HEK293 (cell line): ENCODE data around the gene TMEM273.

Source experiments
- CTCF ChIA-PET: fragments of 350-600 bp; formaldehyde crosslinking; extraction: SDS; loops from one replicate; lab custom pipeline; 2021; ENCODE audit warnings: antibody characterized with exemption; lab: Yijun Ruan, JAX
- POLR2A ChIA-PET: fragments of 300-600 bp; formaldehyde crosslinking; extraction: SDS; loops from one replicate; lab custom pipeline; 2020; ENCODE audit warnings: antibody characterized with exemption, inconsistent platforms; lab: Yijun Ruan, JAX
- H3K27ac ChIP-seq: fragments of 200-500 bp; sonication (Bioruptor generic); 2 replicates; pipeline ENCODE4 v1.5.1; 2014; ENCODE audit warnings: low read depth, low read length, control low read depth, inconsistent platforms; ENCODE audit errors: extremely low read depth
- H3K36me3 ChIP-seq, 2 experiments: fragments of 200-500 bp in 1 of 2; sonication (Bioruptor generic) in 1 of 2; 1 replicate in 1 of 2; 2 replicates in 1 of 2; pipeline ENCODE4 v1.5.1; 2014 to 2017; ENCODE audit warnings: inconsistent platforms in 2 of 2, low read length in 2 of 2; ENCODE audit not compliant: control insufficient read depth in 2 of 2, insufficient read depth in 1 of 2
- H3K4me1 ChIP-seq: fragments of 200-500 bp; sonication (Bioruptor generic); 2 replicates; pipeline ENCODE4 v1.5.1; 2014; ENCODE audit warnings: mild to moderate bottlenecking, low read length, inconsistent platforms; ENCODE audit not compliant: control insufficient read depth, insufficient read depth
- H3K4me3 ChIP-seq: 2 replicates; pipeline ENCODE4 v1.5.1; 2011; ENCODE audit warnings: low read depth, mild to moderate bottlenecking, control low read depth, low read length, moderate library complexity
- H3K9me3 ChIP-seq: fragments of 200-500 bp; sonication (Bioruptor generic); 2 replicates; pipeline ENCODE4 v1.5.1; 2014; ENCODE audit warnings: low read depth, low read length, inconsistent platforms; ENCODE audit not compliant: control insufficient read depth, insufficient read depth
- GLIS2 ChIP-seq: fragments of 450-650 bp; formaldehyde crosslinking; IDR thresholded peaks from 2 replicates; pipeline ENCODE4 v1.5.1; 2016; ENCODE audit warnings: missing biosample characterization, missing genetic modification characterization
- ZBTB20 ChIP-seq: fragments of 450-650 bp; formaldehyde crosslinking; IDR thresholded peaks from 2 replicates; pipeline ENCODE4 v1.5.1; 2016; ENCODE audit warnings: missing biosample characterization, missing genetic modification characterization
- ZFP69B ChIP-seq: fragments of 450-650 bp; formaldehyde crosslinking; IDR thresholded peaks from 2 replicates; pipeline ENCODE4 v1.5.1; 2016; ENCODE audit warnings: missing biosample characterization, missing genetic modification characterization
- ZNF157 ChIP-seq: fragments of 450-650 bp; formaldehyde crosslinking; IDR thresholded peaks from 2 replicates; pipeline ENCODE4 v1.5.1; 2016; ENCODE audit warnings: missing biosample characterization, missing genetic modification characterization
- ZNF311 ChIP-seq: fragments of 450-650 bp; formaldehyde crosslinking; IDR thresholded peaks from 2 replicates; pipeline ENCODE4 v1.5.1; 2017; ENCODE audit warnings: missing biosample characterization, missing genetic modification characterization, borderline replicate concordance
- ZNF626 ChIP-seq: fragments of 450-650 bp; sonication (Bioruptor Pico); formaldehyde crosslinking; IDR thresholded peaks from 2 replicates; pipeline ENCODE4 v1.5.1; 2018; ENCODE audit warnings: missing biosample characterization, missing genetic modification characterization, inconsistent platforms
- ZNF707 ChIP-seq: fragments of 450-650 bp; formaldehyde crosslinking; IDR thresholded peaks from 2 replicates; pipeline ENCODE4 v1.5.1; 2016; ENCODE audit warnings: missing biosample characterization, missing genetic modification characterization
- ZSCAN30 ChIP-seq: fragments of 450-650 bp; IDR thresholded peaks from 2 replicates; pipeline ENCODE4 v1.5.1; 2018; ENCODE audit warnings: missing biosample characterization, mild to moderate bottlenecking, missing genetic modification characterization, moderate library complexity
- TF ChIP-seq, protein P1 (sequence below): fragments of 450-650 bp; formaldehyde crosslinking; IDR thresholded peaks from 2 replicates; pipeline ENCODE4 v1.5.1; 2016; ENCODE audit warnings: missing biosample characterization, missing genetic modification characterization
- TF ChIP-seq, protein P2 (sequence below): fragments of 450-650 bp; formaldehyde crosslinking; IDR thresholded peaks from 2 replicates; pipeline ENCODE4 v1.5.1; 2016; ENCODE audit warnings: missing biosample characterization, missing genetic modification characterization, low read depth
- TF ChIP-seq, protein P3 (sequence below): fragments of 450-650 bp; formaldehyde crosslinking; IDR thresholded peaks from 2 replicates; pipeline ENCODE4 v1.5.1; 2016; ENCODE audit warnings: missing biosample characterization, missing genetic modification characterization
- TF ChIP-seq, protein P4 (sequence below): fragments of 450-650 bp; formaldehyde crosslinking; IDR thresholded peaks from 2 replicates; pipeline ENCODE4 v1.5.1; 2016; ENCODE audit warnings: missing biosample characterization, missing genetic modification characterization
- TF ChIP-seq, protein P5 (sequence below): fragments of 450-650 bp; IDR thresholded peaks from 2 replicates; pipeline ENCODE4 v1.5.1; 2018; ENCODE audit warnings: missing biosample characterization, missing genetic modification characterization

The TMEM273 gene

DNA sequence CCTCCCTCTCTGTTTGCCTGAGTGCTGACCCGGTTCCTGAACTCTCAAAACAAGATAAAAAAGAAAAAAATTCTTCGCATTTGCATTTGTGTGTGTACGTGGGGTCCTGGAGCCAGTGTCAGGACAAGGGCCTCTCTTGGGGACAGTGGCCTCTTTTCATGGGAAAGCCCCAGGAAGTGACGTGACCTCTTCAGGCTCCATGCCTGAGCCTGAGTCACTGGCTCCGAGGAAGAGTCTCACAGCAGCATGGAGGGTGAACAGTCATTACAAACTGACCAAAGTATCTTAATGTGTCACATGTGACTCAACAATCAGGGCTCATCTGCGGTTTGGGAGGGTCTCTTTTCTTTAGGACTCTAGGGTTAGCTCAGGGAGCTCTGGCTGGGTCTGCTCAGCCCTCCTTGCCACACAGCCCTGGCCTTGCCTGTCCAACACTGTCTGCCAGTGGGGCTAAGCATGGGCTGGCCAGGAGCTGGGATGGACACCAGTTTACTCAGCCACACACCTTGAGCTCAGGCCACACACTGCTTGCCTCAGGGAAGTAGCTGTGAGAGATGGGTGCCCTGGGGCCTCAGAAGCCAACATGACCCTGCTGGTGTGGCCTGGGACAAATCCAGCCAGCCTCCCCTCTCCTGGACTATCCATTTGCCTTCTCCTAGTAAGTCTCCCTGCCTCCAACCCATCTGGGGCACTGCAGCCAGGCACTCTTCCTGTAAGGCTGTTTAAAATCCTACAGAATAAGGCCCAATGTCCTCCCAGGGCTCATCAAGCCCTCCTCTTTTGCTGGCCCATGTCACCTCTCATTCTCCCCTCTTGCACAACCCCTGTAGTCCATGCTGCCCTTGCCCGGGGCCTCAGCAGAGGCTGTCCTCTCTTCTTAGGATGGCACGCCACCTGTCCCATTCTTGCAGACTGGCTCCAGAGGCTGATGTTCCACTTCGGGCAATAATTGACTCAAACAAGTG is 10.5 kb downstream of the TMEM273 start:
- no peak for TF ChIP-seq ZNF626 (tag by site-specific recombination)
- TF ChIP-seq, protein P1, sequence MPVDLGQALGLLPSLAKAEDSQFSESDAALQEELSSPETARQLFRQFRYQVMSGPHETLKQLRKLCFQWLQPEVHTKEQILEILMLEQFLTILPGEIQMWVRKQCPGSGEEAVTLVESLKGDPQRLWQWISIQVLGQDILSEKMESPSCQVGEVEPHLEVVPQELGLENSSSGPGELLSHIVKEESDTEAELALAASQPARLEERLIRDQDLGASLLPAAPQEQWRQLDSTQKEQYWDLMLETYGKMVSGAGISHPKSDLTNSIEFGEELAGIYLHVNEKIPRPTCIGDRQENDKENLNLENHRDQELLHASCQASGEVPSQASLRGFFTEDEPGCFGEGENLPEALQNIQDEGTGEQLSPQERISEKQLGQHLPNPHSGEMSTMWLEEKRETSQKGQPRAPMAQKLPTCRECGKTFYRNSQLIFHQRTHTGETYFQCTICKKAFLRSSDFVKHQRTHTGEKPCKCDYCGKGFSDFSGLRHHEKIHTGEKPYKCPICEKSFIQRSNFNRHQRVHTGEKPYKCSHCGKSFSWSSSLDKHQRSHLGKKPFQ (tag by site-specific recombination), result no peak
- no peak for TF ChIP-seq ZFP69B (tag by site-specific recombination)
- no peak for TF ChIP-seq ZNF311 (tag by site-specific recombination)
- no peak for TF ChIP-seq ZNF157 (tag by site-specific recombination)
- TF ChIP-seq, protein P2, sequence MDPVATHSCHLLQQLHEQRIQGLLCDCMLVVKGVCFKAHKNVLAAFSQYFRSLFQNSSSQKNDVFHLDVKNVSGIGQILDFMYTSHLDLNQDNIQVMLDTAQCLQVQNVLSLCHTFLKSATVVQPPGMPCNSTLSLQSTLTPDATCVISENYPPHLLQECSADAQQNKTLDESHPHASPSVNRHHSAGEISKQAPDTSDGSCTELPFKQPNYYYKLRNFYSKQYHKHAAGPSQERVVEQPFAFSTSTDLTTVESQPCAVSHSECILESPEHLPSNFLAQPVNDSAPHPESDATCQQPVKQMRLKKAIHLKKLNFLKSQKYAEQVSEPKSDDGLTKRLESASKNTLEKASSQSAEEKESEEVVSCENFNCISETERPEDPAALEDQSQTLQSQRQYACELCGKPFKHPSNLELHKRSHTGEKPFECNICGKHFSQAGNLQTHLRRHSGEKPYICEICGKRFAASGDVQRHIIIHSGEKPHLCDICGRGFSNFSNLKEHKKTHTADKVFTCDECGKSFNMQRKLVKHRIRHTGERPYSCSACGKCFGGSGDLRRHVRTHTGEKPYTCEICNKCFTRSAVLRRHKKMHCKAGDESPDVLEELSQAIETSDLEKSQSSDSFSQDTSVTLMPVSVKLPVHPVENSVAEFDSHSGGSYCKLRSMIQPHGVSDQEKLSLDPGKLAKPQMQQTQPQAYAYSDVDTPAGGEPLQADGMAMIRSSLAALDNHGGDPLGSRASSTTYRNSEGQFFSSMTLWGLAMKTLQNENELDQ, result no peak
- no peak for TF ChIP-seq GLIS2 (tag by site-specific recombination)
- TF ChIP-seq, all 188 proteins: peak for 0
- H3K9me3 ChIP-seq, result no peaks in the 10 kb centered on the region
- CTCF ChIA-PET, result interaction anchor here (0.6 kb wide), 1 partner anchor 21 kb away, joined by 5 read pairs; no protein-coding TSS in a partner anchor
- POLR2A ChIA-PET, result no interaction called here
- H3K27ac ChIP-seq, result no peak overlapping the region
- H3K4me3 ChIP-seq, result no peak overlapping the region
- no peaks in the 10 kb centered on the region for H3K36me3 ChIP-seq
- H3K4me1 ChIP-seq, result no peaks in the 10 kb centered on the region

DNA sequence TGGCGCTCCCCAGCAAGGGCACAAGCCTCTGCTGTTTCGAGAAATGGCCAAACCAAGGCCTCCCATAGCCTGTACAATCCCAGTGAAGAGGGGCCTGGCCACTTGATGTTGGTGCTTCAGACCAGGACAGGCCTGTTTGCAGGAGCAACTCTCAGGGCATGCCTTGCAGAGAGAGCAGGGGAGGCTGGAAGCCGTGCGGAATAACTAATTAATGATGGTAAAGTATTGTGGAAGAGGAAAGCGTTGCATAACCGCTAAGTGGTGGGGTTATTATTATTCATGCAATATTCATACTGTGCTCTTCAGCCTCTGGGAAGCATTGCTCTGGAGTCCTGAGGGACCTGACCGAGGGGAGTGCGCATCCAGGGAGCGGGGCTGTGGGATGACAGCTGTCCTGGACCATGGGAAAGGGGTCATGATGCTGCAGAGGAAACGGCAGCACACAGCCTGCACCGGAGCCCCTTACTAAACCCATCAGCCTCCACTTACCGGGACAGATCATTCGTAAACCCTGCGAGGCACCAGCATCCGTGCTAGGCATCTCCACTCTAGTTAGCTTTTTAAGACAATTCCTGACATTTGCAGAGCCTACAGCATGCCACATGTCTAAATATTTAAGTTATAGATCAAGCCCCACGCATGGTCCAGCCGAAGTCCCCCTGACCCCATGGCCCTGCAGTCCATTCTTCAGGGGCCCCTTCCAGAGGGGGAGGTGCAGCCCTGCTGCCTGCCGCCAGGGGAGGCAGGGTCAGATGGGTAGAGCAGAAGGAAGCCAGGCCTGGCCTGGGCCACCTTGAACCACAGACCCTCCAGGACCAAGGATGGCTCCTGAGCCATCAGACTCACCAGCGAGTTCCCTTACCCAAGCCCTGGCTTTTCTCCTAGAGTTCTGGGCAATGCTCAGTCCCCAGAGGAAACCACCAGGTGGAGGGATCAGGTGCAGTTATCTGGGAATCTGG is 11.6 kb downstream of the TMEM273 start:
- no peak overlapping the region for H3K27ac ChIP-seq
- CTCF ChIA-PET, result no interaction called here
- POLR2A ChIA-PET, result no interaction called here
- no peaks in the 10 kb centered on the region for H3K4me1 ChIP-seq
- H3K4me3 ChIP-seq, result no peak overlapping the region
- no peaks in the 10 kb centered on the region for H3K36me3 ChIP-seq
- TF ChIP-seq ZBTB20, result no peak
- TF ChIP-seq ZSCAN30, result no peak
- TF ChIP-seq, protein P3, sequence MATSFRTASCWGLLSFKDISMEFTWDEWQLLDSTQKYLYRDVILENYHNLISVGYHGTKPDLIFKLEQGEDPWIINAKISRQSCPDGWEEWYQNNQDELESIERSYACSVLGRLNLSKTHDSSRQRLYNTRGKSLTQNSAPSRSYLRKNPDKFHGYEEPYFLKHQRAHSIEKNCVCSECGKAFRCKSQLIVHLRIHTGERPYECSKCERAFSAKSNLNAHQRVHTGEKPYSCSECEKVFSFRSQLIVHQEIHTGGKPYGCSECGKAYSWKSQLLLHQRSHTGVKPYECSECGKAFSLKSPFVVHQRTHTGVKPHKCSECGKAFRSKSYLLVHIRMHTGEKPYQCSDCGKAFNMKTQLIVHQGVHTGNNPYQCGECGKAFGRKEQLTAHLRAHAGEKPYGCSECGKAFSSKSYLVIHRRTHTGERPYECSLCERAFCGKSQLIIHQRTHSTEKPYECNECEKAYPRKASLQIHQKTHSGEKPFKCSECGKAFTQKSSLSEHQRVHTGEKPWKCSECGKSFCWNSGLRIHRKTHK (tag by site-specific recombination), result no peak
- TF ChIP-seq ZNF707 (tag by site-specific recombination), result no peak
- H3K9me3 ChIP-seq, result no peaks in the 10 kb centered on the region

DNA sequence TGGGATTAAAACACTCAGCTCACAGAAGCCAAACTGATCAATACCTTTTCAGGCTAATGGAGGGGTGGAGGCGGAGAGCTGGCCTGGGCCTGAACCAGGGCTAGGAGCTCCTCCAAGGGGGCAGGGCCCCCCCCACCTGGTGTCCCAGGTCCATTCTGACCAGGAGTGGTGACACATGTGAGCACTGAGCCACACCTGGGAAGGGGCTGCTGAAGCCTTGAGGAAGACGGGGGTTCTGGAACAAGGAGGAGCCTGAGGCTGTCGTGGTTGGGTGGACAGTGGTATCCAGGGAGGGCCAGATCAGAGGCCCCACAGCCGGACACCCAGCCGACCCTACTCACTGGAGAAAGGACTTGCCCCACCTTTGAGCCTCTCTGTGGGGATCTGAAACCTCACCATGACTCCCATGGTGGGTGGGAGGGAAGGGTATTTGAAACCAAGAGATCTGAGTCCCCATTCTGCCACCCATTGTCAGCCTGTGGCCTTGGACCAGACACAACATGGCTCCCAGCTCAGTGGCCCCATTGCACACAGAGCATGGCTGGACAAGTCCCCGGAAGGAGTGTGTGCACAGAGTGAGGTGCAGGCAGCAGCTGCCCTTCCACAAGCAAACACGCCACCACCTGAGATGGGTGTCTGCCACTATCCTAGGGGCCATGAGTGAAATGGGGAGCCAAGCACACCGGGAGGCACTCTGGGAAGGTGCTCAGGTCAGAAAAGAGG is 12.4 kb downstream of the TMEM273 start:
- CTCF ChIA-PET, result interaction anchor here (1.0 kb wide), 1 partner anchor 11 kb away, joined by 3 read pairs; no protein-coding TSS in a partner anchor
- Histone ChIP-seq H3K9me3 (no peaks in the 10 kb centered on the region), H3K4me3 (no peak overlapping the region), H3K27ac (no peak overlapping the region), H3K36me3 (no peaks in the 10 kb centered on the region), H3K4me1 (no peaks in the 10 kb centered on the region)
- POLR2A ChIA-PET, result no interaction called here
- TF ChIP-seq, protein P4, sequence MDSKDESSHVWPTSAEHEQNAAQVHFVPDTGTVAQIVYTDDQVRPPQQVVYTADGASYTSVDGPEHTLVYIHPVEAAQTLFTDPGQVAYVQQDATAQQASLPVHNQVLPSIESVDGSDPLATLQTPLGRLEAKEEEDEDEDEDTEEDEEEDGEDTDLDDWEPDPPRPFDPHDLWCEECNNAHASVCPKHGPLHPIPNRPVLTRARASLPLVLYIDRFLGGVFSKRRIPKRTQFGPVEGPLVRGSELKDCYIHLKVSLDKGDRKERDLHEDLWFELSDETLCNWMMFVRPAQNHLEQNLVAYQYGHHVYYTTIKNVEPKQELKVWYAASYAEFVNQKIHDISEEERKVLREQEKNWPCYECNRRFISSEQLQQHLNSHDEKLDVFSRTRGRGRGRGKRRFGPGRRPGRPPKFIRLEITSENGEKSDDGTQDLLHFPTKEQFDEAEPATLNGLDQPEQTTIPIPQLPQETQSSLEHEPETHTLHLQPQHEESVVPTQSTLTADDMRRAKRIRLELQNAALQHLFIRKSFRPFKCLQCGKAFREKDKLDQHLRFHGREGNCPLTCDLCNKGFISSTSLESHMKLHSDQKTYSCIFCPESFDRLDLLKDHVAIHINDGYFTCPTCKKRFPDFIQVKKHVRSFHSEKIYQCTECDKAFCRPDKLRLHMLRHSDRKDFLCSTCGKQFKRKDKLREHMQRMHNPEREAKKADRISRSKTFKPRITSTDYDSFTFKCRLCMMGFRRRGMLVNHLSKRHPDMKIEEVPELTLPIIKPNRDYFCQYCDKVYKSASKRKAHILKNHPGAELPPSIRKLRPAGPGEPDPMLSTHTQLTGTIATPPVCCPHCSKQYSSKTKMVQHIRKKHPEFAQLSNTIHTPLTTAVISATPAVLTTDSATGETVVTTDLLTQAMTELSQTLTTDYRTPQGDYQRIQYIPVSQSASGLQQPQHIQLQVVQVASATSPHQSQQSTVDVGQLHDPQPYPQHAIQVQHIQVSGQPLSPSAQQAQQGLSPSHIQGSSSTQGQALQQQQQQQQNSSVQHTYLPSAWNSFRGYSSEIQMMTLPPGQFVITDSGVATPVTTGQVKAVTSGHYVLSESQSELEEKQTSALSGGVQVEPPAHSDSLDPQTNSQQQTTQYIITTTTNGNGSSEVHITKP, result no peak
- TF ChIP-seq, protein P5, sequence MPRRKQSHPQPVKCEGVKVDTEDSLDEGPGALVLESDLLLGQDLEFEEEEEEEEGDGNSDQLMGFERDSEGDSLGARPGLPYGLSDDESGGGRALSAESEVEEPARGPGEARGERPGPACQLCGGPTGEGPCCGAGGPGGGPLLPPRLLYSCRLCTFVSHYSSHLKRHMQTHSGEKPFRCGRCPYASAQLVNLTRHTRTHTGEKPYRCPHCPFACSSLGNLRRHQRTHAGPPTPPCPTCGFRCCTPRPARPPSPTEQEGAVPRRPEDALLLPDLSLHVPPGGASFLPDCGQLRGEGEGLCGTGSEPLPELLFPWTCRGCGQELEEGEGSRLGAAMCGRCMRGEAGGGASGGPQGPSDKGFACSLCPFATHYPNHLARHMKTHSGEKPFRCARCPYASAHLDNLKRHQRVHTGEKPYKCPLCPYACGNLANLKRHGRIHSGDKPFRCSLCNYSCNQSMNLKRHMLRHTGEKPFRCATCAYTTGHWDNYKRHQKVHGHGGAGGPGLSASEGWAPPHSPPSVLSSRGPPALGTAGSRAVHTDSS (tag by site-specific recombination), result no peak
